HG03457 (cell line): Measurements from ENCODE around the gene RPGRIP1.
"Not testable (repeated sequence)": the region's sequence is repeated elsewhere in the genome, so short reads cannot be mapped to it uniquely, and the experiment has no call there.

Source experiments
- ATAC-seq: cut with Tn5 transposase; IDR thresholded peaks from one replicate; pipeline ENCODE4 v1.9.1; 2021; ENCODE audit warnings: moderate number of reproducible peaks; ENCODE audit not compliant: unreplicated experiment

The RPGRIP1 gene

GRCh38 chr14:21299562-21300130 is 19.8 kb downstream of the RPGRIP1 start:
- no peak for ATAC-seq

GRCh38 chr14:21300892-21301291 is 21.0 kb downstream of the RPGRIP1 start:
- no peak for ATAC-seq

GRCh38 chr14:21302013-21302835 is 22.3 kb downstream of the RPGRIP1 start:
- ATAC-seq, result no peak

- not testable (repeated sequence) for ATAC-seq
These were observed 22.9 kb downstream of the RPGRIP1 start for GRCh38 chr14:21302836-21303140.

GRCh38 chr14:21307637-21308036 is 27.8 kb downstream of the RPGRIP1 start:
- ATAC-seq, result no peak

- no peak for ATAC-seq
These were observed 28.2 kb downstream of the RPGRIP1 start for GRCh38 chr14:21308132-21308478.

- peak; percentile 71 for ATAC-seq
These were observed 28.8 kb downstream of the RPGRIP1 start for GRCh38 chr14:21308479-21309237.

GRCh38 chr14:21309238-21309636 is 29.4 kb downstream of the RPGRIP1 start:
- ATAC-seq, result no peak

GRCh38 chr14:21309956-21310355 is 30.1 kb downstream of the RPGRIP1 start:
- no peak for ATAC-seq

- ATAC-seq, result no peak
These were observed 31.7 kb downstream of the RPGRIP1 start for GRCh38 chr14:21311614-21312013.

- ATAC-seq, result no peak
These were observed 33.6 kb downstream of the RPGRIP1 start for GRCh38 chr14:21313512-21313911.

GRCh38 chr14:21317398-21317797 is 37.5 kb downstream of the RPGRIP1 start:
- no peak for ATAC-seq

- ATAC-seq, result no peak
These were observed 41.0 kb downstream of the RPGRIP1 start for GRCh38 chr14:21320913-21321312.

- ATAC-seq, result no peak
These were observed 42.8 kb downstream of the RPGRIP1 start for GRCh38 chr14:21322716-21323115.

- ATAC-seq, result no peak
These were observed 47.1 kb downstream of the RPGRIP1 start for GRCh38 chr14:21326972-21327371.
